ENCODE results near the gene CTSC.

GRCh38 chr11:88345408-88345807, 7.9 kb upstream of the CTSC start:
- TF ChIP-seq CTCF (IDR thresholded peaks at IDR 0.05), result no peak
- no peak for TF ChIP-seq POLR2A (IDR thresholded peaks at IDR 0.05)
